ENCODE measurements around the gene SEPTIN2.
"Not testable (repeated sequence)": the region's sequence is repeated elsewhere in the genome, so short reads cannot be mapped to it uniquely, and the experiment has no call there.

Gene SEPTIN2

GRCh38 chr2:241275504-241275903 is 40.2 kb upstream of the SEPTIN2 start:
- Mint-ChIP-seq H3K9me3 (peaks cover 12% of the 10 kb centered on the region), H3K27me3 (ENCODE audit: low read depth) (no peaks in the 10 kb centered on the region)

GRCh38 chr2:241275910-241276309 is 39.8 kb upstream of the SEPTIN2 start:
- TF ChIP-seq CTCF (IDR thresholded peaks at IDR 0.05; ENCODE audit: unreplicated experiment in 3 of 3): no peak
- Mint-ChIP-seq H3K4me3 (no peak overlapping the region), H3K4me1 (peaks cover 20% of the 10 kb centered on the region), H3K36me3 (ENCODE audit: low read depth) (peaks cover 34% of the 10 kb centered on the region), H3K27ac (no peak overlapping the region), H3K9me3 (peaks cover 12% of the 10 kb centered on the region), H3K27me3 (ENCODE audit: low read depth) (no peaks in the 10 kb centered on the region)

More at GRCh38 chr2:241275504-241275903, 40.2 kb upstream of the SEPTIN2 start:
- no peak for TF ChIP-seq CTCF (IDR thresholded peaks at IDR 0.05; ENCODE audit: unreplicated experiment in 3 of 3)
- Mint-ChIP-seq H3K4me1 (peaks cover 24% of the 10 kb centered on the region), H3K4me3 (no peak overlapping the region), H3K27ac (no peak overlapping the region), H3K36me3 (ENCODE audit: low read depth) (peaks cover 34% of the 10 kb centered on the region)

GRCh38 chr2:241278306-241278705 is 37.4 kb upstream of the SEPTIN2 start:
- Mint-ChIP-seq H3K9me3 (peaks cover 12% of the 10 kb centered on the region), H3K36me3 (ENCODE audit: low read depth) (peaks cover 34% of the 10 kb centered on the region)
- not testable (repeated sequence) for H3K4me1 Mint-ChIP-seq; H3K27ac Mint-ChIP-seq; H3K27me3 Mint-ChIP-seq (ENCODE audit: low read depth); H3K4me3 Mint-ChIP-seq

GRCh38 chr2:241279413-241279812 is 36.3 kb upstream of the SEPTIN2 start:
- H3K9me3 Mint-ChIP-seq: peaks cover 12% of the 10 kb centered on the region
- H3K4me1 Mint-ChIP-seq: no peaks in the 10 kb centered on the region
- H3K4me3 Mint-ChIP-seq: no peak overlapping the region
- TF ChIP-seq CTCF (IDR thresholded peaks at IDR 0.05; ENCODE audit: unreplicated experiment in 3 of 3): no peak
- no peaks in the 10 kb centered on the region for H3K27me3 Mint-ChIP-seq (ENCODE audit: low read depth)
- peak overlapping the region in 2 of 3 experiments; percentile 8 to 70 for H3K27ac Mint-ChIP-seq
- peaks cover 30% of the 10 kb centered on the region for H3K36me3 Mint-ChIP-seq (ENCODE audit: low read depth)

- H3K4me3 Mint-ChIP-seq: no peak overlapping the region
- H3K4me1 Mint-ChIP-seq: no peaks in the 10 kb centered on the region
- peaks cover 12% of the 10 kb centered on the region for H3K9me3 Mint-ChIP-seq
- H3K27me3 Mint-ChIP-seq (ENCODE audit: low read depth): no peaks in the 10 kb centered on the region
- H3K36me3 Mint-ChIP-seq (ENCODE audit: low read depth): peaks cover 27% of the 10 kb centered on the region
- TF ChIP-seq CTCF (IDR thresholded peaks at IDR 0.05; ENCODE audit: unreplicated experiment in 3 of 3): no peak
- peak overlapping the region in 1 of 3 experiments; percentile 70 for H3K27ac Mint-ChIP-seq
These were observed 35.9 kb upstream of the SEPTIN2 start for GRCh38 chr2:241279828-241280227.

- TF ChIP-seq CTCF (IDR thresholded peaks at IDR 0.05; ENCODE audit: unreplicated experiment in 3 of 3): no peak
- H3K36me3 Mint-ChIP-seq (ENCODE audit: low read depth): peaks cover 23% of the 10 kb centered on the region
These were observed 35.4 kb upstream of the SEPTIN2 start for GRCh38 chr2:241280291-241280690.

More at GRCh38 chr2:241280291-241280690, 35.4 kb upstream of the SEPTIN2 start:
- Mint-ChIP-seq H3K27me3 (ENCODE audit: low read depth) (no peaks in the 10 kb centered on the region), H3K4me1 (no peaks in the 10 kb centered on the region), H3K9me3 (peaks cover 9% of the 10 kb centered on the region), H3K27ac (no peak overlapping the region), H3K4me3 (no peak overlapping the region)
